Keratinocyte (primary cell): ENCODE results near the gene PPP4R4. TPM values are rescaled to one million over a fixed set of nuclear protein-coding genes. Genes with fewer than 3 reads are reported as not detected.

Source experiments
- DNase-seq: peaks from one replicate; pipeline ENCODE4 v3.0.0-alpha.2; 2011; ENCODE audit warnings: low read depth, missing footprints, low spot score
- FAIRE-seq: peaks from 2 replicates; lab custom pipeline; 2011; peaks lifted over from hg19 to GRCh38; lab: Jason Lieb, UNC
- H2AFZ ChIP-seq: 2 replicates; pipeline ENCODE4 v1.6.0; 2012; ENCODE audit warnings: low read length, control low read depth, inconsistent platforms; ENCODE audit not compliant: control insufficient read depth
- H3K27ac ChIP-seq: 2 replicates; pipeline ENCODE4 v1.5.1; 2011; ENCODE audit warnings: low read length; ENCODE audit not compliant: control insufficient read depth, insufficient read depth
- H3K27me3 ChIP-seq: 3 replicates; pipeline ENCODE4 v1.6.0; 2011; ENCODE audit warnings: low read length; ENCODE audit not compliant: control insufficient read depth, insufficient read depth; ENCODE audit errors: extremely low read depth
- H3K36me3 ChIP-seq, 2 experiments: 2 replicates in 1 of 2; 3 replicates in 1 of 2; pipeline ENCODE4 v1.5.1; 2011; ENCODE audit warnings: low read length in 2 of 2, mild to moderate bottlenecking in 1 of 2; ENCODE audit not compliant: control insufficient read depth in 2 of 2, insufficient read depth in 2 of 2; ENCODE audit errors: extremely low read depth in 1 of 2
- H3K4me1 ChIP-seq: 3 replicates; pipeline ENCODE4 v1.5.1; 2011; ENCODE audit warnings: low read length; ENCODE audit not compliant: control insufficient read depth, insufficient read depth; ENCODE audit errors: extremely low read depth
- H3K4me2 ChIP-seq: 3 replicates; pipeline ENCODE4 v1.6.0; 2011; ENCODE audit warnings: low read depth, low read length; ENCODE audit not compliant: control insufficient read depth, insufficient read depth; ENCODE audit errors: extremely low read depth
- H3K4me3 ChIP-seq, 3 experiments: fragments of 200-600 bp in 1 of 3; sonication (generic) in 1 of 3; 2 replicates in 2 of 3; 3 replicates in 1 of 3; pipeline ENCODE4 v1.5.1; 2011 to 2016; ENCODE audit warnings: low read length in 3 of 3, mild to moderate bottlenecking in 3 of 3, control low read depth in 2 of 3, inconsistent platforms in 1 of 3, low read depth in 1 of 3, mixed read lengths in 1 of 3, mixed run types in 1 of 3, moderate library complexity in 1 of 3; ENCODE audit not compliant: control insufficient read depth in 2 of 3, insufficient read depth in 2 of 3; ENCODE audit errors: extremely low read depth in 1 of 3
- H3K79me2 ChIP-seq: 2 replicates; pipeline ENCODE4 v1.6.0; 2012; ENCODE audit warnings: low read length; ENCODE audit not compliant: control insufficient read depth, insufficient read depth
- H3K9ac ChIP-seq: 3 replicates; pipeline ENCODE4 v1.6.0; 2011; ENCODE audit warnings: low read length; ENCODE audit not compliant: control insufficient read depth, insufficient read depth; ENCODE audit errors: extremely low read depth
- H3K9me1 ChIP-seq: 3 replicates; pipeline ENCODE4 v1.6.0; 2011; ENCODE audit warnings: low read length; ENCODE audit not compliant: control insufficient read depth, insufficient read depth; ENCODE audit errors: extremely low read depth
- H3K9me3 ChIP-seq: 2 replicates; pipeline ENCODE4 v1.5.1; 2012; ENCODE audit warnings: low read depth, low read length; ENCODE audit not compliant: control insufficient read depth
- H4K20me1 ChIP-seq: 3 replicates; pipeline ENCODE4 v1.6.0; 2011; ENCODE audit warnings: low read length; ENCODE audit not compliant: control insufficient read depth, insufficient read depth; ENCODE audit errors: extremely low read depth
- CTCF ChIP-seq, 3 experiments: IDR thresholded peaks in 1 of 3; conservative IDR thresholded peaks in 1 of 3; optimal IDR thresholded peaks in 1 of 3; 2 replicates in 2 of 3; 3 replicates in 1 of 3; pipeline versions ENCODE3 to v1.5.1; 2011; ENCODE audit warnings: low read length in 3 of 3, mild to moderate bottlenecking in 3 of 3, moderate library complexity in 2 of 3, control low read depth in 1 of 3, inconsistent platforms in 1 of 3; ENCODE audit not compliant: insufficient read depth in 2 of 3; ENCODE audit errors: extremely low read depth in 1 of 3
- EZH2 ChIP-seq: IDR thresholded peaks from one replicate; pipeline ENCODE4 v1.6.1; 2012; ENCODE audit warnings: inconsistent platforms, mild to moderate bottlenecking, low read length, moderate library complexity
- dilution Hi-C: fragments of 300-500 bp; cut with MboI; formaldehyde crosslinking; loops from one replicate; pipeline ENCODE4 v1.7.0; 2020; ENCODE audit warnings: low sequenced_read_pairs; ENCODE audit not compliant: extremely low pct_ligation_motif_present
- polyA plus RNA-seq, 5 experiments: library from polyadenylated mRNA; depleted of rRNA in 3 of 5; stranded (reverse) in 3 of 5; stranded (forward) in 1 of 5; unstranded in 1 of 5; fragments of >200 nt; gene quantifications; 1 replicate in 1 of 5; 2 replicates in 3 of 5; 3 replicates in 1 of 5; pipeline versions ENCODE4 v1.2.1 to v1.2.3, GENCODE V29; 2011 to 2012; ENCODE audit warnings: missing spikeins in 2 of 5, low read depth in 1 of 5, low replicate concordance in 1 of 5

The PPP4R4 gene
- polyA plus RNA-seq, 1 donor (not counting 4 experiments of a cell fraction or from before 2014, with no cell fraction given): 9.0 TPM

DNA sequence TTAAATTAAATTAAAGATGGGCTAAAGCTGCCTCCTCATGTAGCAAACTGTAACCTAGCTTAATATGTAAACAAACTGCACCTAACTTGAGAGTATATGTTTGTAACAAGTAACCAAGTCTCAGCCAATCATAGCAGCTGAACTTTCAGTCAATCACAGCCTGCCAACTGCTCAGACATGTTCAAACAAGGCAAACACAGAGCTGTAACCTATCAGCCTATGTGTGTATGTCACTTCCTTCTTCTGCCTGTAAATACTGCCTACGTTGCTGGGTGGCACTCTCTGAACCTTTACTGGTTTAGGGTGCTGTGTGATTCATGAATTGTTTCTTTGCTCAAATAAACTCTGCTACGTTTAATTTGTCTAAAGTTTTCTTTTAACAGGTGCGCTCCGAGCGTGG is 146.1 kb downstream of the PPP4R4 start:
- no peak for TF ChIP-seq CTCF (optimal IDR thresholded peaks at IDR 0.05 in 1 of 3, IDR thresholded peaks at IDR 0.05 in 1 of 3, conservative IDR thresholded peaks at IDR 0.05 in 1 of 3; ENCODE audit: extremely low read depth in 1 of 3, insufficient read depth in 2 of 3, low read length in 3 of 3)
- TF ChIP-seq EZH2: no peak
- Histone ChIP-seq H4K20me1 (no peaks in the 10 kb centered on the region), H3K9me3 (no peaks in the 10 kb centered on the region), H3K4me1 (peaks cover 6% of the 10 kb centered on the region), H3K4me2 (peak overlapping the region; percentile 18), H3K9ac (peak overlapping the region; percentile 16), H3K9me1 (no peaks in the 10 kb centered on the region), H3K36me3 (no peaks in the 10 kb centered on the region), H2AFZ (peak overlapping the region; percentile 59), H3K27ac (peak overlapping the region; percentile 47), H3K4me3 (no peak overlapping the region), H3K27me3 (no peaks in the 10 kb centered on the region), H3K79me2 (no peaks in the 10 kb centered on the region)
- dilution Hi-C loops: no loop called here
- FAIRE-seq: peak; percentile 97
- DNase-seq: no peak

DNA sequence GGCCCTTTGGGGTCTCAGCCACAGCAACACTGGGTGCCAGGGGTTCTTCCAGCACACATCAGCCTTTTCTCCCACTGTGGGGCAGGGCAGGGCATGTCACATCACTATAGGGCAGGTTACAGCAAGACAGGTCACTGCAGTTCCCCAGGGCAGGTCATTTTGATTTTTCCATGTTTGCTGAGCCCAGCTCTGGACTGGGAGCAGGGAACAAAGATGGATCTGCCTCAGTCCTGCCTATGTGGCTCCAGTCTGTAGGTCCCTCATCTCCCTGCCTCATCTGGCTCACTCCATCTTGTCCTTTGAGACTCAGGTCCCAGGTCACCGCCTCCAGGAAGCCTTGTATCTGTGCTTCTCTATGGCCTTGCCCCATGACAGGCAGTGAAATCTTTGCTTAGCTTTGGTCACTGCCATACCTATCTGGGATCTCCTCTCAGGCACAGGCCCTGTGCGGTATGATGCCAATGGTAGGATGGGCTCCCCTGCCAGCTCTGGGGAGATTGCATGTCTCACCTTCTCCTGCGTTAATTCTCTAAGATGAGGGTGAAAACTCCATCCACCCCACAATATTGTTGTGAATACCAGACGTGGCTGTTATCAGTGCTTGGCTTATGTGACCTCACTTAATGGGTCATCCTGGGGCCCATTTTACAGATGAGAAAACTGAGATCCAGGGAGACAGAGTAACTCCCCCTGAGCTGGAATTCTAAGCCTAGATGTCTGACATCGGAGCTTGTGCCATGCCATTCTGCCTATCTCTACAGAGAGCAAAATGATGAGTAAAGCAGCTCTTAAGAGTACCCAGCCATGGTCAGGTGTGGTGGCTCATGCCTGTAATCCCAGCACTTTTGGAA is 147.5 kb downstream of the PPP4R4 start:
- Histone ChIP-seq H4K20me1 (no peaks in the 10 kb centered on the region), H3K9ac (no peak overlapping the region), H3K9me1 (no peaks in the 10 kb centered on the region), H3K36me3 (no peaks in the 10 kb centered on the region), H2AFZ (no peak overlapping the region), H3K27me3 (no peaks in the 10 kb centered on the region), H3K9me3 (no peaks in the 10 kb centered on the region), H3K4me2 (no peak overlapping the region), H3K79me2 (no peaks in the 10 kb centered on the region), H3K4me1 (peaks cover 6% of the 10 kb centered on the region), H3K27ac (no peak overlapping the region), H3K4me3 (no peak overlapping the region)
- TF ChIP-seq CTCF (optimal IDR thresholded peaks at IDR 0.05 in 1 of 3, IDR thresholded peaks at IDR 0.05 in 1 of 3, conservative IDR thresholded peaks at IDR 0.05 in 1 of 3; ENCODE audit: extremely low read depth in 1 of 3, insufficient read depth in 2 of 3, low read length in 3 of 3): no peak
- dilution Hi-C loops: no loop called here
- DNase-seq (no peak), FAIRE-seq (no peak)
